NCI-H1436 treated with DMSO at 0.1 percent for 48 hours (cell line): ENCODE results near the gene NTN1.

Experiments
- DNase-seq: peaks from one replicate; lab custom pipeline; 2025; lab: John Stamatoyannopoulos, UW

NTN1 gene

GRCh38 chr17:9166788-9167187 lies 145.5 kb downstream of the NTN1 start:
- no peak for DNase-seq

DNA sequence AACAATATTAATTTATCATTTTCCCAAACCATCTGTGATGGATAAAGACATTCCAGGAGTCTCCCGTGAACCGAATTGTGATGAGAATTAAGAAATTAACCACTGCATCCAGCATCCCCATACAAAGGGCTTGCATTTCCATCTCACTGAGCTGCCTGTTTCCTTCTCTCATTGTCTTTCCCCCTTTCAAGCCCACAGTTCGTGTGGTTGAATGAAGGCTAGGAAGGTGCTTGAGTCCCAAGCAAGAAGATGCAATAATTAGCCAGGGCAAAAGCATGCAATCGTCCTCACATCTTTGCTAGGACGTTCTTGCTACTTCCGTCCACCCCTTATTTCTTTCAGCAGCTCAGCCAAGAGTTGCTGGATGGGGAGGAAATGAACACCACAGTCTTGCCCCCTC lies 146.1 kb downstream of the NTN1 start:
- no peak for DNase-seq

DNA sequence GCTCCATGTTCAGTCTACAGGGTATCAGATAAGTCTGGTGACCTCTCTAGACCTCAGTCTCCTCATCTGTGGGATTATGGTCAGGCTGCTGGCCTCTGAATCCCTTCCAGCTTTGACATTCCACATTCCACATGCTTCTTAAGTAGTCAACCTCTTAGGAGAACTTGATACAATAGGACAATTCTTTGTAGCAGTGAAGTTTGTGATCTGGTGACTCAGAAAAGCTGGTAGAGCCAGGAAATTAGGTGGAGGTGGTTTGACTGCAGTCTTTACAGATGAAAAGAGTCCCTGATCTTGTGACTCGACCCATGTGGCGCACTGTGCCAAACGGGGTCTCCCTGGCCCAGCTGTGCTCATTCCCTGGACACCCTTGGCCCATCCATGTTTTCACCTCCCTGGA lies 147.8 kb downstream of the NTN1 start:
- no peak for DNase-seq

- no peak for DNase-seq
Measured at GRCh38 chr17:9170336-9170735, 149.0 kb downstream of the NTN1 start.

GRCh38 chr17:9170853-9171252 lies 149.5 kb downstream of the NTN1 start:
- DNase-seq, result no peak

GRCh38 chr17:9173386-9173983 lies 152.2 kb downstream of the NTN1 start:
- no peak for DNase-seq

DNA sequence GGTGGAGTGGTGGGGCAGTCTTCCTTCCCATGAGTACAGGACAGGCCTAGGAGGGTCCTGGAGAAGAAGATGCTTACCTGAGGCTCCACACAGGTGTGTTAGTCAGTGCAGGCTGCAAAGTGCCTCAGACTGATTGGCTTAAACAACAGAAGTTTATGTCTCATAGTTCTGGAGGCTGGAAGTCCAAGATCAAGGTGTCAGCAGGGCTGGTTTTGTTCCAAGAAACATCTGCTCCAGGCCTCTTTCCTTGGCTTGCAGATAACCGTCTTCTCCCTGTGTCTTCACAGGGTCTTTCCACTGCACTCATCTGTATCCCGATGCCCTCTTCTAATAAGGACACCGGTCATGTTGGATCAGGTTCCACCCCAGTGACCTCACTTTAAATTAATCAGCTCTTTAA lies 153.0 kb downstream of the NTN1 start:
- no peak for DNase-seq

GRCh38 chr17:9174779-9175574 lies 153.7 kb downstream of the NTN1 start:
- no peak for DNase-seq

DNA sequence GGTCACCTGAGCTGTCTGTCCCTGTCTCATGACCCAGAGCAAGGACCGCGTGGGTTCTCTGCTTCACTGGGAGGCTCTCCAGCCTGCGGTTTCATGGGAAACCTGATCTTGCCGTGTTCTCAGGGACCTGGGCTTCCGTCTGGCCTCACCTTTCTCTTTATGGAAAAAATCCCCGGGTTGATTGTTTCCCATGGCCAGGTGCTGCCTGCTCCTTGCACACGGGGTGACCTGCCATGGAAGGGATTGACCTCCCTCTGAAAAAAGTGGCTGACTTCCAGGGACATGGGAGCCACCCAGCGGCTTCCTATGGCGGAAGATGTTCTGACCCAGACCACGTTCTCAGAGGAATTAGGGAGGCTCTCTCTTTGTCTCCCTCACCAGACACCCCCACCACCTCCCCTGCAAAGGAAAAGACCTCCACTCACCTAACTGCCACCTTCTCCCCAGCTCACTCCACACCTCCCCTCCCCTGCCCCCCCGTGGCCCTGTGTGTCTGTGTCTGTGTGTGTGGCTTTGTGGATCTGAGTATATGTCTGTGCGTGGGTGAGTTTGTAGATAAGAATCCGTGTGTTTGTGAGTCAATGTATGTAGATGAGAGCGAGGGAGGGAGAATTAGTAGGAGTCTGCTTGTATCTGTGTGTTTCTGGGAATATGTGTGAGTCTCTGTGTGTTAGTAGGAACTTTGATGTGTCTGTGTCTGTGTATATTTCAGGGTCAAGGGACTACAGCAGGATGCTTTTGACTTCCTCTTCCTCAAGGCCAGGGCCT lies 154.6 kb downstream of the NTN1 start:
- DNase-seq, result no peak

DNA sequence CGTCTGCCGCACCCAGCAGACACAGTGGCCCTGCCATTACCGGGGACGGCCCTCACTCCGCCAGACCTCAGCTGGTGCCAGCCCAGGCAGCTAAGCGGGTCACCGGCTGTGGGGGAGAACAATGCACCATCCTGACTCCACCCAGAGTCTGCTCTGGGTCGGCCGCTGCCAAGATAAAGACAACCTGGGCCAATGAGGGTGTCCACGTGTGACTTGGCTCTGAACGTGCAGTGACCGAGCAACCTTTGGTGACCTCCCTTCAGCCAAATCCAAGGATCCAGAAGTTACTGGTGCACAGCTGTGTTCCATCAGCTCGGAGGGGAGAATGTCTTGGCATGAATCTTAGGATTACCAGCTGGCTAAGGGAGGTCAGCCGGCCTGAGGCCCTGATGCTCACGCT lies 155.9 kb downstream of the NTN1 start:
- no peak for DNase-seq

GRCh38 chr17:9178319-9178718 lies 157.0 kb downstream of the NTN1 start:
- DNase-seq, result no peak

DNA sequence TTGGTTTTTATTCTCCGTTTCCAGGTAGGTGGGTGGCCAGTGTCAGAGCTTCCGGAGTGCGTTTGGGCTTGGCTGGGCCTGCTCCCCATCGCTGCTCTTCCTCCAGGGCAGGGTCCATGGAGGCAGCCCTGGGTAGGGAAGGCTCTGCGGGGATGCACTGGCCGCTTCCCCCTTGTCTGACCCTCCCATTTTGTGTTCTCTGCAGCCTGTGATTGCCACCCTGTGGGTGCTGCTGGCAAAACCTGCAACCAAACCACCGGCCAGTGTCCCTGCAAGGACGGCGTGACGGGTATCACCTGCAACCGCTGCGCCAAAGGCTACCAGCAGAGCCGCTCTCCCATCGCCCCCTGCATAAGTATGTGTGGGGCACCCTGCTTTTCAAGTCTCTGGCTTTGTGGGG lies 158.3 kb downstream of the NTN1 start:
- DNase-seq, result no peak

- no peak for DNase-seq
Measured at GRCh38 chr17:9181640-9182039, 160.3 kb downstream of the NTN1 start.

- no peak for DNase-seq
Measured at GRCh38 chr17:9183306-9183705, 162.0 kb downstream of the NTN1 start.

DNA sequence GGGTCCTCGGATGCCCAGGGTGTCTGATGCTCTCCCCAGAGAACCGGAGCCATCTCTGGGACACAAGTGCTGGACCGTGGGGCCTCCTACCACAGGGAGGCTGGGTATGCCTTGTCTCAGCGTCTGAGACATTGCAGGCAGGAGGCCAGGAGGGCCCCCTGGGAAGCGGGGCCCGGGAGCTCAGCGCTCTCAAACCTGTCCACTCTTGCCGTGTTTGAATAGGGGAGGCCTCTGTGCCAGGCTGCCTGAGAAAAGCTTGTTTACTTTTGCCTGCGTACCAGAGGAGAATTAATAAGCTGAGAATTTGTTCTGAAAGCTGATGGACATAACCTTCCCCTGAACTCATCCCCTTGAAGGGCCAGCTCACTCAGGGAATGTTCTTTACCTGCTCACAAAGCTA lies 163.8 kb downstream of the NTN1 start:
- DNase-seq, result no peak

DNA sequence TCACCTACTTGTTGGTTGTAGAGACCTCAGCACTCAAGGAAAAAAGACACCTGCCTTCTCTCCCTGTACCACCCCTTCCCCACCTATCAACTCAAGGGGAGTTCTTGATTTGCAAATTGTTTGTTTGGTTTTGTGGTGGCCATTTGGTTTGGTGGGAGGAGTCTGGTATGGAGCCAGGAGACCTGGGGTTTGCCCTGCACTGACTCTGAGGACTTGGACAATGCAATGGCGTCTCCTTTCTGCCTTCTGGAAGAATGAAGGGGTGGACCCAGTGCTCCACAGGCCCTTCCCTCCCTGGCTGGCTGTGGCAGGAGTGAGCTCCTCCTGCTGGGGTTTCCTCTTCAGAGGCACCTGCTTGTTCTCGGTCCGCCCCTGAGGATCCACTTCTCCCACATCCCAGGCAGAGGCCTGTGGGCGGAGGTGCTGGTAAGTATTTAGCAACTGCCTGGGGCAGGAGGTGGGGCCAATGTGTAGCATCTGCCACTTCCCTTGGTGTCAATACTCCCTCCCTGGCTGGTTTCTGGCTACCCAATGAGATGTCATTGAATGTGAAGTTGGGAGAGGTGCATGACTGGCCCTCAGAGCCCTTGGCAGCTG lies 164.5 kb downstream of the NTN1 start:
- DNase-seq, result no peak

GRCh38 chr17:9187828-9188227 lies 166.5 kb downstream of the NTN1 start:
- no peak for DNase-seq

DNA sequence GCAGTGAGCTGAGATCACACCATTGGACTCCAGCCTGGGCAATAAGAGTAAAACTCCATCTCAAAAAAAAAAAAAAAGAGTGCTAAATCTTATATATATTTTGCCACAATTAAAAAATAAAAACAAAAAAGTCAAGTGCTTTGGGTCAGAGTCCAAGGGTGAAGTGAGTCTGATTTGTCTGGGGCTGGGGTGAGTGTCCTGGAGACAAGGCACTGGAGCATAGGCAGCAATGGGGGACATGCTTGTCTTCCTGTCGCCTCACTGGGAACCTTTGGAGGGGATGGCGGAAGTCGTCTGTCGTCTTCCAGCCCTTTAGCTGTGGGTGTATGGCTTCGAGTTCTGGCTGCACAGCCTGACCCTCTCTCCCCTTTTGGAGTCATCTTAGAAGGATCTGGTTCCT lies 167.1 kb downstream of the NTN1 start:
- no peak for DNase-seq

- no peak for DNase-seq
Measured at GRCh38 chr17:9189870-9190269, 168.6 kb downstream of the NTN1 start.

DNA sequence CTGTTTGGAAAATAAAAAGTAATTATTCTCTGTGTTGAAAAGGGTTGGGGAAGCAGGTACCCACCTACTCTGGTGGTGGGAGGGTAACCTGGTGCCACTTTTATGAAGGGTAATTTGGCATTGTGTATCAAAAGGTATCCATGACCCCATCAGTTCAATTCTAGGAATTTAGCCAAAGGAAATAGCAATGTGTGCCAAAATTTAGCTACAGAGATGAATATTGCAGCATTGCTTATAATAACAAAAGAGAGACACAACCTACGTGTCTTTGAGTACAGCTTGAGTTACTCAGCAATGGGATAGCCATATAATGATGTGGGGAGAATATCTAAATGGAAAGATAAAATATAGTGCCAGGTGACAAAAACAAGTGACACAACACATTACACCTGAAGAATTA lies 170.7 kb downstream of the NTN1 start:
- DNase-seq, result no peak

DNA sequence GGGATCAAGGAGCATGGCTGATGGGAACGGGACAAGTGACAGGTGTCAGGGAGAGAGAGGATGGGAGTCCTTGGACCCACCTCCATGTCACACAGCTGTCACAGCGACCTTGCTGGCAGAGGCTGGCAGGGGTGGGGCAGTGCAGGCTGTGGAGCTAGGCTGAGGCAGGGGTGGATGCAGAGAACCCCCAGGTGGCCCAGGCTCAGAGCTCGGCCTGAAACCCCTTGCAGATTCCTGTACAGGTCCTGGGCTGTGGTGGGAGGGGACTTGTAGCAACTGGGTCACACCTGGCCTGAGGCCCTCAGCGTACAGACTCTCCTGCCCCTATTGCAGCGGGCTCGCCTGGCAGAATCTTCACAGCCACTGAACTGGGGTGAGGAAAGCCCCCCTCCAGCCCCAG lies 174.1 kb downstream of the NTN1 start:
- DNase-seq, result no peak

GRCh38 chr17:9195961-9196670 lies 174.8 kb downstream of the NTN1 start:
- no peak for DNase-seq
